Left colon (tissue), 2 donors: ENCODE measurements around the gene CACNA1B. TPM values are rescaled to one million over a fixed set of nuclear protein-coding genes. Genes with fewer than 3 reads are reported as not detected.
A peak's percentile ranks its signal among the peaks of the same experiment; 100 is the strongest.

Experiments
- ATAC-seq: fragments of 200-7000 bp; cut with Tn5 transposase; one replicate; pipeline ENCODE4 v1.9.1; 2020; ENCODE audit warnings: mild to moderate bottlenecking, moderate library complexity
- DNase-seq, 2 donors: peaks; one replicate each; pipeline ENCODE4 v3.0.0-alpha.2; 2020
- intact Hi-C, 2 donors: fragments of 100-400 bp; cut with DNase I in 1 of 2; cut with micrococcal nuclease in 1 of 2; formaldehyde crosslinking; loops; one replicate each; pipeline versions ENCODE4 v1.11.2 to v1.14.0; 2022; cut with DNase I, micrococcal nuclease
- total RNA-seq, 2 donors: library from RNA; stranded (reverse); fragmentation: NEBNext Ultra II Directional; extraction: Animal tissue kit (Norgen Biotek cat#: 25700); gene quantifications; one replicate each; pipeline ENCODE4 v1.2.1, GENCODE V29; 2021
- donor health status: DM: no; HTN: no; CAD: no.
- donor health status: DM: yes; HTN: yes; CAD: no.

CACNA1B gene
- total RNA-seq, 2 donors from 2014 or later = 0.22 to 0.24 TPM

DNA sequence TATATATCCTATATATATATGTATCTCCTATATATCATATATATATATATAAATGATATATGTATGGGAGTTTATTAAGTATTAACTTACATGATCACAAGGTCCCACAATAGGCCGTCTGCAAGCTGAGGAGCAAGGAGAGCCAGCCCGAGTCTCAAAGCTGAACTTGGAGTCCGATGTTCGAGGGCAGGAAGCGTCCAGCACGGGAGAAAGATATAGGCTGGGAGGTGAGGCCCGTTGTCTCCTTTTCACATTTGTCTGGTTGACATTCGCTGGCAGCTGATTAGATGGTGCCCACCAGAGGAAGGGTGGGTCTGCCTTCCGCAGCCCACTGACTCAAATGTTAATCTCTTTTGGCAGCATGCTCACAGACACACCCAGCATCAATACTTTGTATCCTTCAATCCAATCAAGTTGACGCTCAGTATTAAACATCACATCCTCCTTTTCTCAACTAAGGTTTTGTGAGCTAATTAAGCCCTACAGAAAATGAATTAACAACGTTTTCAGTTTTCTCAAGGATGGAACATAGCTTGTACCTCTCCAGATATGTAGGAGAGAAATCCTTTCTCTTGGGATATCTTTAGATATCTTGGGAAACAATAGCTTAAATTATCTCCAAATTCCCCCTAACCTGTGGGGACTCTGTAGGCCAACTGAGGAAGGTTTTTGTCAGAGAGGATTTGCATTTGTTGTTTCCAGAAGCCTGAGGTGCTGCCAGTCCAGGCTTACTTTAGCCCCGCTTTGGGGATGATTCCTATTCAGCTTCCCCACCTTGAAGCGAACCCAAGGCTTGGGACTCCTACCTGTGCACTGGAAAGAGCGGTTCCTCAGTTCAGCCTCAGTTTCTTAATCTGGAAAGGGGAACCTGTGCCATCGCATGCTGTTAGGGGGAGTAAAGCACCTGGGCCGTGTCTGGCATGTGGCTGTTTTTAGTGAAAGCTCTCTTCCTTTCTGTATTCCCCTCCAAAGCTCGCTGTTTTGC lies 163.2 kb downstream of the CACNA1B start:
- intact Hi-C loops = no loop called here
- DNase-seq = peak in 1 of 2 donors; percentile 7
- no peak for ATAC-seq

DNA sequence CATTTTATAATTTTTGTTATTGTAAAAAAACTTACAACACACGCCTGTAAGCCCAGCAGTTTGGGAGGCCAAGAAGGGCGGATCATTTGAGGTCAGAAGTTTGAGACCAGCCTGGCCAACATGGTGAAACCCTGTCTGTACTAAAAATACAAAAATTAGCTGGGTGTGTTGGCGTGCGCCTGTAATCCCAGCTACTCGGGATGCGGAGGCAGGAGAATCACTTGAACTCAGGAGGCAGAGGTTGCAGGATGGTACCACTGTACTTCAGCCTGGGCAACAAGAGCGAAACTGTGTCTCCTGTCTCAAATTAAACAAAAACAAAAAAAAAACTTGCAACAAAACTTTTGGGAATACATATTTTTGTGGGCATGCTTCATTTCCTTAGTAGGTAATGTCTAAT lies 164.6 kb downstream of the CACNA1B start:
- no peak for DNase-seq
- intact Hi-C loops = no loop called here
- ATAC-seq = no peak

DNA sequence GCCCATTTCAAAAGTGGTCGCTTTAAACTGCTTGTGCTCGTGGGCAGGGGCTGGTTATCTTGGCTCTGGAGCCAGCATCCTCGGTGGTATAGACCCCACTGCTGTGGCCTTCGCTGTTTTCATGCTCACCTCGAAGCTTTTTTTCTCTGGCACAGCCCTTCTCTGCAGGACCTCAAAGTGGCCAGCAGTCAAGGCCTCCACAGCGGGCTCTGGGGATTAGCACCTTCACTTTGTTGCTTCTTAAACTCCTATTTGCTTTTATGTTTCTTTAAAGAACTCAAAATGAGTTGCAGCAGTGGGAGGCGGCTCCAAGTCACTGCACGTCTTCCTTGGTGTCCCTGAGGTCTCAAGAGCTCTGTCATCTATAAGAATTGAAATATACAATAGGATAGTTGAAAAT lies 165.1 kb downstream of the CACNA1B start:
- intact Hi-C loops = no loop called here
- ATAC-seq = no peak
- peak in 1 of 2 donors; percentile 4 for DNase-seq

DNA sequence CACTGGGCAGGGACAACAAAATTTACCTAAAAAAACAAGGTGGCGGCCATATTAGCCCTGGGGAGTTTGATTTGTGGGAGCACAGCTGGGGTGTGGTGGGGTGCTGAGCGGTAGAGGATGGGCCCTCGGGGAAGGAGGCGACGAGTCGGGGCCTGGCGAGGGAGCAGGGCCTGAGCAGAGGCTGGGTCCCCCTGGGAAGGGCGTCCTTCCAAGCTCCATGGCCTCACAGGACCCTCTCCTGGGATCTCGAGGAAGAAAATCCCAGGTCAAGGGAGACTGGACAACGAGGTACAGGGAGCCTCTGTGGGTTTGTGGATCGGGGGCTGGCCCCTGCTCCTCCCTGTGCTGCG lies 165.5 kb downstream of the CACNA1B start:
- DNase-seq (peak in 1 of 2 donors; percentile 3), ATAC-seq (no peak)

DNA sequence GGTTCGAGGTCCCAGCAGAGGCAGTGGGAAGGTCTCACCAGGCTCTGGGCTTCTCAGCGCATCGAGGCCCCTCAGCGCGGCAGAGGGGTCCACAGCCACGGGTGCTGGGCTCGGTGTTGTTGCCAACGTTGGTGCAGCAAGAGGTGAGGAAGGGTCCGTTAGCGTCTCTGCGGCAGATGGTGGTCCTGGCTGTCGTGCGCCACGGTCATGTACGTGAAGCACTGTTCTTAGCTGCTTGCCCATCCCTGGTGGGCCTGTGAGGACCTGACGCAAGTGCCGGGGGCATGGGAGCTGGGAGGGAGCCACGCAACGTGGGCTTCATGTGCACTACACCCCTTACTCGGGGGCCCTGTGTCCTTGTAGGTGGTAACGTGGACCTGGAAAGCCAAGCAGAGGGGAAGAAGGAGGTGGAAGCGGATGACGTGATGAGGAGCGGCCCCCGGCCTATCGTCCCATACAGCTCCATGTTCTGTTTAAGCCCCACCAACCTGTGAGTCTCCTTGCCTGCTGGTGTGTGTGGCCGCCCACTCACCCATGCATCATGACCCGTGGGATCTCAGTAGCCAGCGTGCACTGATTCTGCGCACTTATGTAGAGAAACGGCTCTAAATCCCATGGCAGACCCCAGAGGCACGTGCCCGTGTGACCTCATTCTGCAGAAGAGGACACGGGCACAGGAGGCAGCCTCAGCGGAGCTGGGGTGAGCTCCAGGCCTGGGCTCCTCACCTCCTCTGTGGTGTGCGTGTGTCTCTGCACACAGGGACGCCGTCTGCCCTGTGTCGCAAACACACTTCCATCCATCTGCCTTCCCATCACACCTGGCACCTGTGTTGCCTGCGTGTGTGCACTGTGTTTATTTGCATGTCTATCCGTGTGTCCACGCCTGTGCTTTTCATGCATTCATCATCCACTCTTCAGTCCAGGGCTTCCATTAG lies 166.1 kb downstream of the CACNA1B start:
- DNase-seq (peak in 1 of 2 donors; percentile 14), ATAC-seq (no peak)
- intact Hi-C loops = no loop called here

More for the DNA sequence above, 165.5 kb downstream of the CACNA1B start:
- intact Hi-C loops = no loop called here

DNA sequence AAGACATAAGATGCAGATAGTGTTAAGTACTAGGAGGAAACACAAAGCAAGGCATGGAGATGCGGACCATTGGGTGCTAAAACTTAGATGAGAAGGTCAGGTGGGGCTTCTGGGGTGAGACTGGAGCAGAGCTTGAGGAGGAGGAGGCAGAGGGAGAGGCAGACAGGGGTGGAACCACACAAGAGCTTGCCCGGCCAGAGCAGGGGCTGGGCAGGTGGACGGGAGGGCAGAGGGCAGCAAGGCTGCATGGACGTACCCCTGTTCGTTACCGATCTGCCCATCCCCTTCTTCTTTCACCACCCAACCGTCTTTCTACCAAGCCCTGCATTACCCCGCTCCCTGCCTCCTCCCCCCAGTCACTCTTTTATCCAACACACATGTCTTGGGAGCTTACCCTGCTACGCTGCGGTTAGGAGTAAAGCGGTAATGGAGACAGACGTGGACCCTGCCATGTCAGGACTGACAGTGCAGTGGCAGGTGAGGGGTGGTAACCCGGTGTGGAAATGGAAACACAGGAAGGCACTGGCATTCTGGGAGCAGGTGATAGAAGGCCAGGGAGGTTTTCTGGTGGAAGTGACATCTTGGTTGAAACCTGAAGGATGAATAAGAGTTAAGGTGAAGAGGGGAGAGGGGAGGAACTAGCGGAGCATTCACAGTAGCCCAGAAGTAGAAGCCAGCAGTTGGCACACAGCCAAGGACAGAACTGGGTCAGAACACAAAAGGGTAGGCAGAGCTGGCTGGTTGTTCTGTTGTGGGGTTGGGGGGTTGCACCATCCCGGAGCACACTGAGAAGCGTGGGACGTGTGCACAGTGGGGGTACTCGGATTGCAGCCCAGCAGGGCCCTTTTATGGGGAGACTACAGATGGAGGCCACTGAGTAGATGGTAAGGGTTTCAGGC lies 167.2 kb downstream of the CACNA1B start:
- intact Hi-C loops = no loop called here
- ATAC-seq (no peak), DNase-seq (peak in 1 of 2 donors; percentile 14)

DNA sequence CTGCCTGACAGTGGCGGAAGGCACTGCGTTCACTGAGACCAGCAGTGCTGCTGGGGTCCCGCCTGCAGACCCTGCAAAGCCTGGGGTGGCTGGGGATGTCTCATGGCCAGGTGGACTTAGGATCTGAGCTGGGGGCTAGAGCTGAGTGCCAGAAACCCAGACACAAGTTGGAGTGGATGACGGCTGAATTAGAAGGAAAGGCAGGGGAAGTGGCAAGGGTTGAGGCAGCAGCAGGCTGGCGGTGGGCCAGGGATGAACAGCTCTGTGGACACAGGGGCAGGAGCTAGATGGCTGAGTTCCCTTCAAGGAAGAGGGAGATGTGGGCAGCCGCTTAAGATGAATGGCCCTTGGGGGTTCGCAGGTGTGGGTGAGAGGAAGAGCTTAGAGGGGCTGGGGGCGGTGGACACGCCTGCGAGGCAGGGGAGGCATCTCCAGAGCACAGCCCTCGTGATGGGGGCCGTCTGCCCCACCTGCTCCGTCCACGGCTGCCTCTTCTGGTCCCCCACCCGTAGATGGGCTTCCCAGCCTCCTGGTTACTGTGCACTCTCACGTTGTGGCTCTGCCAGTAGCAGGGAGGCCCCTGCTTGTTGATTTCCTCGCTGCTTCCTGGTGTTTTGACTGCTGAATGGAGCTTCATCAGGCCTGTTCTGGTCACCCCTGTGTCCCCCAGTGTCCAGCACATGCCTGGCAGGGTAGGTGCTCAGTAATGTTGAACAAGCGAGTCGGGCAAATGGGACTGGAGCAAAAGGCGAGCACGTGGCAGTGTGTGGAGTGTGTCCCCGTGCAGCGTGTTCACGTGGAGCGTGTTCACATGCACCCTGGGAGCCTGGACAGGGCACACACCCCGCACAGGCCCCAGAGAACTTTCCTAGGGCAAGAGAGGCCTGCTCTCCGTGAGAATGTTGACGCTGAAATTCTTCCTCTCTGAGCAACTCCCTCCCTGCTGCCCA lies 168.2 kb downstream of the CACNA1B start:
- peak in 1 of 2 donors; percentile 12 for DNase-seq
- intact Hi-C loops = no loop called here
- ATAC-seq = no peak

DNA sequence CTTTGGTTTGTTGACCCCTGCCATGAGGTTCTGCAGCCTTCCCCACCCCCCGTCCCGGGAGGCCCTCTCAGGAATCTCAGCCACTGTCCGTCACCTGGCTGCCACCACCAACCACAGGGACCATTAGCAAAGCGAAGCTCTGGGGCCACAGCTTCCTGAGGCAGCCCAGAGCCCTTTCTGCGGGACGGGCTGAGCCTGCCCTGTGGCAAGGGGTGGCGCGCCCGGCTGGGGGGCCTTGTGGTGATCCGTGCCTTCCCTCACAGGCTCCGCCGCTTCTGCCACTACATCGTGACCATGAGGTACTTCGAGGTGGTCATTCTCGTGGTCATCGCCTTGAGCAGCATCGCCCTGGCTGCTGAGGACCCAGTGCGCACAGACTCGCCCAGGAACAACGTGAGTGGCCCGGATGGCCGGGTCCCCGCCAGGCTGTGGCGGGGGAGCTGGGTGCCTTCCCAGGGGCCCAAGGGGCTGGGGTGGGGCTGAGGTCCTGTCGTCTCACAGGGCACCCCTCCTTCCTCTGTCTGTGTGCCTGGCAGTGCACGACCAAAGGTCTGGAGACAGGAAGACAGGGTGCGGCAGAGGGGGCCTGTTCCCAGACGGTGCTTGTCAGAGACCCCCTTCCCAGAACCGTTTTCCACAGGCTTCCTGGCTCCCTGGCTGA lies 169.2 kb downstream of the CACNA1B start:
- ATAC-seq (no peak), DNase-seq (peak in 1 of 2 donors; percentile 19)
- intact Hi-C loops = no loop called here

DNA sequence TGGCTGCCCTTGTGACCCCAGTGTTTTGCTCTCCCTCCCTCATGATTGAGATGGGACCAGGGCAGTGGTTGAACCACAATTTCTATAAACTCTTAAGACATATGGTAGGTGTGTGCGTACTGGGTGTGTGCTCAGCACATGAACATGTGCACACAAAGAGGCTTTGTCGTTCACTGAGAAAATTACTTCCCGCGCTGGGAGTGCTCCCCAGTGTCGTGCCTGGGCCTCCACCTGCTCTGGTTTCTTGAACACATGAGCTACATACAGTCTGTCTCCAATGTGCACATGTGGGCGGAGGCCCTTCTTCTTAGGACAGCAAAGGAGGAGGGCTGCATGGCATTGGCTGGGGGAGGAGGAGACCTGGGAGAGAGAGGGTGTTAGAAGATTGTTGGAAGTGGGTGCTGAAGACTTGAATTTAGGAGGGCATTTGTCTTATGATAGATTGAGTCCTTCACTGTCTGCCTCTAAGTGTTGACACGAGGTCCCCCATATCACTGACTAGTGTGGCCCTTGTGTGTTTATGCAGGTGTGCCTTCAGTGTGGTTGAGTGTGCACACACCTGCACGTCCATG lies 170.0 kb downstream of the CACNA1B start:
- DNase-seq (peak in 1 of 2 donors; percentile 29), ATAC-seq (peak; percentile 66)
- intact Hi-C loops = no loop called here

DNA sequence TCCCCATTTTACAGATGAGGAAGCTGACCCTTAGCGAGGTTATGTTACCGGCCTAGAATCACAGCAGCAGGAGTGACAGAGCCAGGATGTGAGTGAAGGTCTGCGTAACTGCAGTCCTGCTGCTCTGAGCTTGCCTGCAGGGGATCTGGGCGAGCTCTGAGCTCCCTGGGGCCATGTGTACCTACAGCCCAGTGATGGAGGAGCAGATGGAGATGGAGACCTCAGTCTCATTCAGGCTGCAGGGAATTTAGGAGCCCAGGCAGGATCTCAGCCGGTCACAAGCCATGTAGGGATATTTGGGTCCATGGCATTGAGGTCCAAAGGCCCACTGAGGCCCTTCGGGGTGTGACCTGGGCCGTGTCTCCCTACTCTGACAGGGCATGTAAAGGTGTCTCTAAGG lies 170.6 kb downstream of the CACNA1B start:
- ATAC-seq (no peak), DNase-seq (peak in 1 of 2 donors; percentile 11)
- intact Hi-C loops = no loop called here

DNA sequence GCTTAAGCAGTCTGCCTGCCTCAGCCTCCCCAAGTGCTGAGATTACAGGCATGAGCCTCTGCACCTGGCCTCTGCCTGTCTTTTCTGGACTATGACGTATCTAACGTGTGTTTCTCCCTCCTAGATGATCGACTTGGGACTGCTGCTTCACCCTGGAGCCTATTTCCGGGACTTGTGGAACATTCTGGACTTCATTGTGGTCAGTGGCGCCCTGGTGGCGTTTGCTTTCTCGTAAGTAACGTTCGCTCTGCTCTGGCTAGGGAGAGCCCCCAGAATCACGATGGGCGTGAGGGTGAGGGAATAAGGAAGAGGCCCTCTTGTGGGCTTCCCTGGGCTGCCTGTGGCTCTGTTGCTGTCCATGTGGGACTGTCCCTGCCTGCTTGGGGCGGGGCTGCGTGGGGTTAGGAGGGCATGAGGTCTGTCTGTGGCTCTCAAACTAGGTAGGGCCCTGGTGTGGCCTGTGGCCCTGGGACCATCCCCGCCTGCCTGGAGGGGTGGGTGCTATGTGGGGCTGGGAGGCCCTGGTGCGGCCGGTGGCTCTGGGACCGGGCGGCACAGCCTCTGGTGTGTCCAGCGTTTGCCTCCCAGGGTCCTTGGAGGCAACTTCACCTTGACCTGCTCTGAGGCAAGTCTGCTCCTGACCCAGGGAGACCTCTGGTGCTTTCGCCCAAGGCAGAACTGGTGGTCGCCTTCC lies 171.7 kb downstream of the CACNA1B start:
- ATAC-seq (no peak), DNase-seq (peak in 1 of 2 donors; percentile 10)
- intact Hi-C loops = no loop called here

DNA sequence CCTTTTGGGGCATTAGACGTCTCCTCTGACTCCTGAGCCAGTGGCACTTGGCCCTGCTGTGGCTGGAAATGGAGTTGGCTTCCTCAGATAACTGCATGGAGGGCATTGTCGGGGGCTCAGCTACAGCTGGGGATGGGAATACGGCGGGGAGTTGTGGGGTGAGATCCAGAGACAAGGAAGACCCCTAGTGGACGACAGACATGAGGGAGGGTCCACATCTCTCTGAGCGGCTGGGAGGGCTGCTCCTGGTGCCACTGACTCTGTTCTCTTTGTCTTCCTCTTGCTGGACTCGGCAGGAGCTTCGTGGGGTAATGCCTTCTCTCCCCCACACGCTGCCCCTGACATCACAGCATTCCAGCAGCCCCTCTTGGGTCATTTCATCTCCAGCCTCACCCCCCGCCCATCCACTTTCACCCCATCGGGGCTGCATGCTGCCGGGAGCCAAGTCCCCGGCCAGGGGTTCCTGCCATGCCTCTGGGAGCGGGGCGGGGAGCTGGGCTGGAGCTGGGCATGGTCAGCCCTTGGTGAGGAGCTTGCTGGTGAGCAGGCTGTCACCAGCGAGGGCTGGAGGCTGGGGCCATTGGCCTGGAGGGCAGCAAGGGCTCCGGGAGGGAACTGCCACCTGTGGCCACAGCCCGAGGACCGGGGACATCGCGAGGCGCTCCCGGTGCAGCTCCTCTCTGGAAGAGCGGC lies 172.3 kb downstream of the CACNA1B start:
- DNase-seq = peak in 1 of 2 donors; percentile 21
- intact Hi-C loops = no loop called here
- no peak for ATAC-seq

DNA sequence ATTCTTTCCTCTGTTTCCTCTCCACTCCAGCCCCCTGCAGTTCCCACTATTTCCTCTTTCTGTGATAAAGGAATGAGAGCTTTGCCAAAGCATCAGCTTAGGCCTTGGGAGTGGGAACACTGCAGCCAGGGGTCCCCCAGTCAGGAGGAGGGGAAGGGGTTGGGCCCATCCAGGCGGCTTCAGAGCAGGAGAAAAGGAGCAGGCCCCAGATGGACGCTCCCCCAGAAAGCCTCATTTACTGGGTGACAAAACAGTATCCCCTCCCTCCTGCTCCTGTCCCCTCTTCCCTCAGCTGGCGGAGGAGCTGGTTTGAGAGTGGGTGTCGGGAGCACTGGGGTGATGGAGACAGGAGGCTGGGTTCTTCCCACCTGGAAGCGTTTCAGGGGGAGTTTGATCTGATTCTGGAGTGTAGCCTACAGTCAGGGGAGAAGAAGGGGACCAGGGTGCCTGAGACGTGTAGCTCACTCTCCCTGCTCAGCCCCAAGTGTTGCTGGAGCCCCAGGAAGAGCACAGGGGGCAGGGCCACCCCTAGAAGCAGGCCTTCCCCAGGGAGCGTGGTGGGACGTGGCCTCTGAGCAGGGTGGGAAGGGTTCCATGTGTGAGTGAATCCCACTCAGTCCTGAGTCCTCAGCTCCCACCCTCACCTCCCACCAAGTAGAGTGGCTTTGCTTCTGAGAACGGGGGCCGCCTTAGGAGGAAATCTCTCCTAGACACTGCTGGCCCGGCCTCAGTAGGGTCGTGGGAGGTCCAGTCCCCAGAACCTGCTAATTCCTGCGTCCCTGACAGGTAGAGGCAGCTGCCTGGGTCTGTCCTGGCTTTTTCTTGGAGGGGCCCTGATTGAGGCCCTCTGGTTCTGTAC lies 173.1 kb downstream of the CACNA1B start:
- DNase-seq (peak in 1 of 2 donors; percentile 16), ATAC-seq (no peak)
- intact Hi-C loops = no loop called here

DNA sequence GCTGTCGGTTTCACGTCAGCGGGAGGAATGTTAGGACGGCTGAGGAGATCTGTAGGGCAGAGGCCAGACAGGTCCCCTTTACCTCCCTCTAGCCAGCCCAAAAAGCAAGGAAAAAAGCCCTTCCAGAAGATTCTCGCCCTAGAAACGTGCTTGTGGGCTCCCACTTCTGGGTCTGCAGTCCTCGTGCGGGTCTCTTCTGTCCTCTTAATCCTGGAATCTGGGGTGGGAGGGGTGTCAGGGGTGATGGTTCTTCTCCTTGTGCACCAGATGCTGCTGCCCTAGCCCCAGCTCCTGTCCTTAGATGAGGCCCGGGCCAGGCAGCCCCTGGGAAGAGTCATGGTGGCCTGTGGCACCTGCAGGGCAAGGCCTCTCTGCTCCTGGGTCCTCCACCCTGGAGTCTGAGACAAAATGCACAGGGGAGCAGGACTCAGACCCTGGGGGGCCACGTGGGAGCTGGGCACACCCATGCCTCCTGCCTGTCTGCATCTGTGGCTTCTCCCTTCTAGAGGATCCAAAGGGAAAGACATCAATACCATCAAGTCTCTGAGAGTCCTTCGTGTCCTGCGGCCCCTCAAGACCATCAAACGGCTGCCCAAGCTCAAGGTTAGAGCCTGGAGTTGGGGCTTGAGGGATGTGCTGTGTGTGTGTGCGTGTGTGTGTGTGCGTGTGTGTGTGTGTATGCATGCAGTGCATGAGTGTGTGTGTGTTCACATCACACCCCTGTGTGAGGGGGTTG lies 174.2 kb downstream of the CACNA1B start:
- peak in 1 of 2 donors; percentile 10 for DNase-seq
- intact Hi-C loops = no loop called here
- ATAC-seq = no peak
